Panc1 (cell line): ENCODE data around the gene SMPX.

Source experiments
- POLR2AphosphoS5 ChIP-seq: IDR thresholded peaks from 2 replicates; pipeline ENCODE4 v1.6.1; 2012; ENCODE audit warnings: mild to moderate bottlenecking, low read depth, low read length, moderate library complexity
- REST ChIP-seq, 2 experiments: IDR thresholded peaks; 2 replicates each; pipeline ENCODE4 v1.6.1; 2011 to 2012; ENCODE audit warnings: low read depth in 2 of 2, control low read depth in 1 of 2, low read length in 1 of 2, mild to moderate bottlenecking in 1 of 2, moderate library complexity in 1 of 2; ENCODE audit not compliant: insufficient read depth in 1 of 2

- TF ChIP-seq POLR2AphosphoS5 (no peak), REST (IDR thresholded peaks at IDR 0.05; ENCODE audit: insufficient read depth in 1 of 2, low read depth in 2 of 2, low read length in 1 of 2) (no peak)
Measured at GRCh38 chrX:21764008-21764407, 6.1 kb upstream of the SMPX start.
